ENCODE data around the gene PNPLA1. TPM values are rescaled to one million over a fixed set of nuclear protein-coding genes. Genes with fewer than 3 reads are reported as not detected.

Gene PNPLA1
- total RNA-seq, 1 experiment from 2014 or later = not detected

- H3K4me3 Mint-ChIP-seq = no peak overlapping the region
- TF ChIP-seq GABPB1 (CRISPR knock-in tag; IDR thresholded peaks at IDR 0.05) (no peak), SMAD3 (CRISPR knock-in tag; IDR thresholded peaks at IDR 0.05; ENCODE audit: borderline replicate concordance) (no peak), ATF2 (CRISPR knock-in tag; IDR thresholded peaks at IDR 0.05; ENCODE audit: borderline replicate concordance, low read depth) (no peak), E2F5 (CRISPR knock-in tag; IDR thresholded peaks at IDR 0.05) (no peak), CDX4 (CRISPR knock-in tag; IDR thresholded peaks at IDR 0.05; ENCODE audit: borderline replicate concordance) (no peak)
- TF ChIP-seq, protein P1, sequence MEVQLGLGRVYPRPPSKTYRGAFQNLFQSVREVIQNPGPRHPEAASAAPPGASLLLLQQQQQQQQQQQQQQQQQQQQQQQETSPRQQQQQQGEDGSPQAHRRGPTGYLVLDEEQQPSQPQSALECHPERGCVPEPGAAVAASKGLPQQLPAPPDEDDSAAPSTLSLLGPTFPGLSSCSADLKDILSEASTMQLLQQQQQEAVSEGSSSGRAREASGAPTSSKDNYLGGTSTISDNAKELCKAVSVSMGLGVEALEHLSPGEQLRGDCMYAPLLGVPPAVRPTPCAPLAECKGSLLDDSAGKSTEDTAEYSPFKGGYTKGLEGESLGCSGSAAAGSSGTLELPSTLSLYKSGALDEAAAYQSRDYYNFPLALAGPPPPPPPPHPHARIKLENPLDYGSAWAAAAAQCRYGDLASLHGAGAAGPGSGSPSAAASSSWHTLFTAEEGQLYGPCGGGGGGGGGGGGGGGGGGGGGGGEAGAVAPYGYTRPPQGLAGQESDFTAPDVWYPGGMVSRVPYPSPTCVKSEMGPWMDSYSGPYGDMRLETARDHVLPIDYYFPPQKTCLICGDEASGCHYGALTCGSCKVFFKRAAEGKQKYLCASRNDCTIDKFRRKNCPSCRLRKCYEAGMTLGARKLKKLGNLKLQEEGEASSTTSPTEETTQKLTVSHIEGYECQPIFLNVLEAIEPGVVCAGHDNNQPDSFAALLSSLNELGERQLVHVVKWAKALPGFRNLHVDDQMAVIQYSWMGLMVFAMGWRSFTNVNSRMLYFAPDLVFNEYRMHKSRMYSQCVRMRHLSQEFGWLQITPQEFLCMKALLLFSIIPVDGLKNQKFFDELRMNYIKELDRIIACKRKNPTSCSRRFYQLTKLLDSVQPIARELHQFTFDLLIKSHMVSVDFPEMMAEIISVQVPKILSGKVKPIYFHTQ (CRISPR knock-in tag; IDR thresholded peaks at IDR 0.05) = no peak
- TF ChIP-seq, protein P2, sequence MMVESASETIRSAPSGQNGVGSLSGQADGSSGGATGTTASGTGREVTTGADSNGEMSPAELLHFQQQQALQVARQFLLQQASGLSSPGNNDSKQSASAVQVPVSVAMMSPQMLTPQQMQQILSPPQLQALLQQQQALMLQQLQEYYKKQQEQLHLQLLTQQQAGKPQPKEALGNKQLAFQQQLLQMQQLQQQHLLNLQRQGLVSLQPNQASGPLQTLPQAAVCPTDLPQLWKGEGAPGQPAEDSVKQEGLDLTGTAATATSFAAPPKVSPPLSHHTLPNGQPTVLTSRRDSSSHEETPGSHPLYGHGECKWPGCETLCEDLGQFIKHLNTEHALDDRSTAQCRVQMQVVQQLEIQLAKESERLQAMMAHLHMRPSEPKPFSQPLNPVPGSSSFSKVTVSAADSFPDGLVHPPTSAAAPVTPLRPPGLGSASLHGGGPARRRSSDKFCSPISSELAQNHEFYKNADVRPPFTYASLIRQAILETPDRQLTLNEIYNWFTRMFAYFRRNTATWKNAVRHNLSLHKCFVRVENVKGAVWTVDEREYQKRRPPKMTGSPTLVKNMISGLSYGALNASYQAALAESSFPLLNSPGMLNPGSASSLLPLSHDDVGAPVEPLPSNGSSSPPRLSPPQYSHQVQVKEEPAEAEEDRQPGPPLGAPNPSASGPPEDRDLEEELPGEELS (CRISPR knock-in tag; IDR thresholded peaks at IDR 0.05) = no peak
- H3K4me1 Mint-ChIP-seq = no peaks in the 10 kb centered on the region
- no peaks in the 10 kb centered on the region for H3K36me3 Mint-ChIP-seq
- ATAC-seq = no peak
- ChIA-PET CTCF (interaction anchor here (0.8 to 1.5 kb wide), 4 partner anchors 51 to 63 kb away, joined by 3 to 5 read pairs (median 3); no protein-coding TSS in a partner anchor), POLR2A (no interaction called here)
- H3K9me3 Mint-ChIP-seq = no peaks in the 10 kb centered on the region
- DNase-seq (ENCODE audit: low spot score) = no peak
- H3K27ac Mint-ChIP-seq = no peak overlapping the region
- no peaks in the 10 kb centered on the region for H3K27me3 Mint-ChIP-seq (ENCODE audit: low read depth)
Observed at GRCh38 chr6:36297051-36297450, 27.2 kb downstream of the PNPLA1 start.

- H3K9me3 Mint-ChIP-seq = no peaks in the 10 kb centered on the region
- no peaks in the 10 kb centered on the region for H3K27me3 Mint-ChIP-seq (ENCODE audit: low read depth)
- no peak for DNase-seq (ENCODE audit: low spot score)
- no peak overlapping the region for H3K27ac Mint-ChIP-seq
- no peak for ATAC-seq
- POLR2A ChIA-PET = no interaction called here
- H3K4me1 Mint-ChIP-seq = no peaks in the 10 kb centered on the region
- no peak overlapping the region for H3K4me3 Mint-ChIP-seq
- CTCF ChIA-PET = interaction anchor here (0.8 to 1.5 kb wide), 4 partner anchors 51 to 63 kb away, joined by 3 to 5 read pairs (median 3); no protein-coding TSS in a partner anchor
- H3K36me3 Mint-ChIP-seq = no peaks in the 10 kb centered on the region
- no peak for TF ChIP-seq CBFB (CRISPR knock-in tag; IDR thresholded peaks at IDR 0.05; ENCODE audit: low read depth)
- TF ChIP-seq ETV6 (CRISPR knock-in tag; IDR thresholded peaks at IDR 0.05) = no peak
- TF ChIP-seq JAZF1 (CRISPR knock-in tag; IDR thresholded peaks at IDR 0.05) = no peak
- TF ChIP-seq, protein P3, sequence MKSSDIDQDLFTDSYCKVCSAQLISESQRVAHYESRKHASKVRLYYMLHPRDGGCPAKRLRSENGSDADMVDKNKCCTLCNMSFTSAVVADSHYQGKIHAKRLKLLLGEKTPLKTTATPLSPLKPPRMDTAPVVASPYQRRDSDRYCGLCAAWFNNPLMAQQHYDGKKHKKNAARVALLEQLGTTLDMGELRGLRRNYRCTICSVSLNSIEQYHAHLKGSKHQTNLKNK (CRISPR knock-in tag; IDR thresholded peaks at IDR 0.05) = no peak
- TF ChIP-seq FOXK1 (CRISPR knock-in tag; IDR thresholded peaks at IDR 0.05) = no peak
- TF ChIP-seq GRHL2 (CRISPR knock-in tag; IDR thresholded peaks at IDR 0.05; ENCODE audit: insufficient replicate concordance, severe bottlenecking) = no peak
- no peak for TF ChIP-seq ZNF121 (CRISPR knock-in tag; IDR thresholded peaks at IDR 0.05)
- TF ChIP-seq, protein P4, sequence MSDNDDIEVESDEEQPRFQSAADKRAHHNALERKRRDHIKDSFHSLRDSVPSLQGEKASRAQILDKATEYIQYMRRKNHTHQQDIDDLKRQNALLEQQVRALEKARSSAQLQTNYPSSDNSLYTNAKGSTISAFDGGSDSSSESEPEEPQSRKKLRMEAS (CRISPR knock-in tag; IDR thresholded peaks at IDR 0.05) = no peak
- TF ChIP-seq, protein P2 (CRISPR knock-in tag; IDR thresholded peaks at IDR 0.05) = no peak
- TF ChIP-seq, protein P1 (CRISPR knock-in tag; IDR thresholded peaks at IDR 0.05) = no peak
- TF ChIP-seq ZNF317 (CRISPR knock-in tag; IDR thresholded peaks at IDR 0.05; ENCODE audit: borderline replicate concordance, low read depth) = no peak
- TF ChIP-seq, protein P5, sequence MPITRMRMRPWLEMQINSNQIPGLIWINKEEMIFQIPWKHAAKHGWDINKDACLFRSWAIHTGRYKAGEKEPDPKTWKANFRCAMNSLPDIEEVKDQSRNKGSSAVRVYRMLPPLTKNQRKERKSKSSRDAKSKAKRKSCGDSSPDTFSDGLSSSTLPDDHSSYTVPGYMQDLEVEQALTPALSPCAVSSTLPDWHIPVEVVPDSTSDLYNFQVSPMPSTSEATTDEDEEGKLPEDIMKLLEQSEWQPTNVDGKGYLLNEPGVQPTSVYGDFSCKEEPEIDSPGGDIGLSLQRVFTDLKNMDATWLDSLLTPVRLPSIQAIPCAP (CRISPR knock-in tag; IDR thresholded peaks at IDR 0.05) = no peak
- no peak for TF ChIP-seq FOXJ3 (CRISPR knock-in tag; IDR thresholded peaks at IDR 0.05; ENCODE audit: borderline replicate concordance)
Observed at GRCh38 chr6:36297511-36297910, 27.7 kb downstream of the PNPLA1 start.

All from WTC11 (cell line).